Bronchial epithelial cell (primary cell): Measurements from ENCODE around the gene SLN. TPM values are rescaled to one million over a fixed set of nuclear protein-coding genes. Genes with fewer than 3 reads are reported as not detected.

ENCODE experiments used
- DNase-seq: peaks from one replicate; pipeline ENCODE4 v3.0.0-alpha.2; 2010; ENCODE audit warnings: low read depth
- FAIRE-seq: peaks from 2 replicates; lab custom pipeline; 2011; peaks lifted over from hg19 to GRCh38; lab: Jason Lieb, UNC
- H3K27me3 ChIP-seq: 2 replicates; pipeline ENCODE4 v1.5.1; 2011; ENCODE audit warnings: low read length; ENCODE audit not compliant: control insufficient read depth, insufficient read depth
- H3K36me3 ChIP-seq: 2 replicates; pipeline ENCODE4 v1.5.1; 2011; ENCODE audit warnings: low read length; ENCODE audit not compliant: control insufficient read depth, insufficient read depth
- H3K4me3 ChIP-seq: 2 replicates; pipeline ENCODE4 v1.5.1; 2011; ENCODE audit warnings: mild to moderate bottlenecking, low read depth, low read length, control low read depth
- CTCF ChIP-seq: IDR thresholded peaks from 2 replicates; pipeline ENCODE4 v1.5.1; 2011; ENCODE audit warnings: mild to moderate bottlenecking, moderate library complexity, low read length, control low read depth, inconsistent platforms; ENCODE audit not compliant: insufficient read depth, severe bottlenecking
- total RNA-seq: library from RNA; depleted of rRNA; stranded (reverse); fragments of >200 nt; gene quantifications from 2 replicates; pipeline ENCODE4 v1.2.1, GENCODE V29; 2014

The SLN gene
- total RNA-seq, 1 donor from 2014 or later = not detected

DNA sequence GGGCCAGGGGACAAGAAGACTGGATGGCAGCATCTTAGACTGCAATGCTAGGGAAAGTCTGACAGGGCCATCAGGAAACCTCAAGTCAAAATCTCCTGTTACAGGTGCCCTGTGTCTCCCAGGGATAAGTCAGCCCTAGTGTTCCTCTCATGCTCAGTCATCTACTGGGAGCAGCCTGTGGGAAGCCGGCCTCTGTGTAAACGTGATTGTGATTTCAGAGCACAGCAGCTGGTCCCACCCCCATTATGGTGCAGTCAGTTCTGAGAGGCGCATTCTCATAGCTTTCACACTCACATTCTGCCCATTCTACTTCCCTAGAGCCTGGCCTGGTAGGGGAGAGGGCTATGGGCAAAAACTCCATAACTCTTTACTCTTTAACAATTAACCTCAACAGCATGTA is 7.2 kb upstream of the SLN start:
- Histone ChIP-seq H3K36me3 (no peaks in the 10 kb centered on the region), H3K27me3 (peaks cover 2% of the 10 kb centered on the region), H3K4me3 (no peak overlapping the region)
- no peak for DNase-seq
- FAIRE-seq = no peak
- TF ChIP-seq CTCF = no peak

DNA sequence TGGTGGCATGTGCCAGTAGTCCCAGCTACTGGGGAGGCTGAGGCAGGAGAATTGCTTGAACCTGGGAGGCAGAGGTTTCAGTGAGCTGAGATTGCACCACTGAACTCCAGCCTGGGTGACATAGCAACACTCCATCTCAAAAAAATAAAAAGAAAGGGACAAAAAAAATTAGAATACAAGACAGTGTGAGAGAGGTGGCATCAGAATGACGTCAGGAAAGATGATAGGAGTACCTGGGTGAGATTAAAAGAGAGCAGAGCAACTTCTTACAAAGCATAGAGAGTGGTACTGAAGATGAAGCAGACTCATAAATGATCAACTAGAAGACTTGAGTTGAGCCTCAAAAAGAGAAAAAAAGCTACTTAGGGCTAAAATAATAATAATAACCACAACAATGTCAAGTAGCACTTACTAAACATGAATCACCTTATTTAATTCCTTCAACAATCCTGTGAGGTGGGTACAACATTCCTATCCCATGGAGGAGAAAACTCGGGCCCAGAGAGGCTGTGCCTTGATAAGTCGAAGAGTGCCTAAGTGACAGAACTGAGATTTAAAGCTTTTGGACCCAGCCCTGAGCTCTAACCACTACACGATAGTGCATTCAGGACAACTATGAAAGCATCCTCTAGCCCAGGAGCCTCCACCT is 5.2 kb upstream of the SLN start:
- TF ChIP-seq CTCF = no peak
- peak; percentile 48 for DNase-seq

GRCh38 chr11:107713009-107713408 is 1.2 kb upstream of the SLN start:
- no peak for FAIRE-seq
- no peak for TF ChIP-seq CTCF

More for the DNA sequence above, 5.2 kb upstream of the SLN start:
- no peaks in the 10 kb centered on the region for H3K27me3 ChIP-seq
- no peaks in the 10 kb centered on the region for H3K36me3 ChIP-seq
- FAIRE-seq = no peak
- H3K4me3 ChIP-seq = no peak overlapping the region

GRCh38 chr11:107710301-107710700 is 1.6 kb downstream of the SLN start:
- H3K4me3 ChIP-seq = no peak overlapping the region
- H3K27me3 ChIP-seq = peaks cover 1% of the 10 kb centered on the region
- no peaks in the 10 kb centered on the region for H3K36me3 ChIP-seq
- no peak for FAIRE-seq
- TF ChIP-seq CTCF = no peak
- DNase-seq = no peak

More at GRCh38 chr11:107713009-107713408, 1.2 kb upstream of the SLN start:
- H3K27me3 ChIP-seq = peaks cover 1% of the 10 kb centered on the region
- H3K36me3 ChIP-seq = no peaks in the 10 kb centered on the region
- no peak for DNase-seq
- H3K4me3 ChIP-seq = no peak overlapping the region

DNA sequence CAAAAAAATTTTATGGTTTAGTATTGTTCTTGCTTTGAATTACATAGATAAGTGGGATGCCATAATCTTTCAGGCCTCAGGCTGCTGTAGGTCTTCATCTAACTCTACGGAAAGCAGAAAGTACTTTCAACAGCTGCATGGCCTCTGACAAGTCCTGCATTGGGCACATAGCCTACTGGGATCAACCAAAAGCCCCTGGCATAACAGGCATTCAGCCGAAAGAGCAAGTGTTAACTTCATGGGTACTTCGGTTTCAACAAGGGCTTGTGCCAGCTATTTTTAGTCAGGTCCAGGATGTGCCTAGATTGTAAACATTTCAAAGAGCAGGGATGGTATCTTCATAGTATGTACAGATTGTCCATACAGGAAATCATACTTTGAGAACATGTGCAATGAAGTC is 3.1 kb downstream of the SLN start:
- FAIRE-seq (no peak), DNase-seq (no peak)
- no peak overlapping the region for H3K4me3 ChIP-seq
- TF ChIP-seq CTCF = no peak
- H3K36me3 ChIP-seq = no peaks in the 10 kb centered on the region
- H3K27me3 ChIP-seq = peaks cover 1% of the 10 kb centered on the region

DNA sequence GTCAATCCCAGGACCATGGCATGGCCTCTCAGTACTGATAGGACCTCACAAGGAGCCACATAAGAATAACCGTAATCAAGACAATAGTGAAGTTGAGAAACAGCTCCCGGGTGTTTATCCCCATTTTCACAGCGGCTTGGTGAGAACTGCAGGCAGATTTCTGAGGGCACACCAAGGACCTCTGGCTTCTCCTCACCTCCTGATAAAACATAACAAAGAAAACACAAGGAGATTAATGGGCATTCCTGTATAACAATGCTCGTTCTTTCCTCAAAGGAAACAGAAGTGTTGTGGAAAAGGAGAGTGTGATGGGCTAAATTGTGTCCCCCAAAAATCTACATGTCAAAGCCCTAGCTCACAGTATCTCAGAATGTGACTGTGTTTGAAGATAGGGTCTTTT is 4.0 kb downstream of the SLN start:
- Histone ChIP-seq H3K4me3 (no peak overlapping the region), H3K36me3 (no peaks in the 10 kb centered on the region), H3K27me3 (peaks cover 1% of the 10 kb centered on the region)
- no peak for TF ChIP-seq CTCF
- FAIRE-seq (no peak), DNase-seq (no peak)
